ENCODE results near the gene WDR1.

The WDR1 gene

DNA sequence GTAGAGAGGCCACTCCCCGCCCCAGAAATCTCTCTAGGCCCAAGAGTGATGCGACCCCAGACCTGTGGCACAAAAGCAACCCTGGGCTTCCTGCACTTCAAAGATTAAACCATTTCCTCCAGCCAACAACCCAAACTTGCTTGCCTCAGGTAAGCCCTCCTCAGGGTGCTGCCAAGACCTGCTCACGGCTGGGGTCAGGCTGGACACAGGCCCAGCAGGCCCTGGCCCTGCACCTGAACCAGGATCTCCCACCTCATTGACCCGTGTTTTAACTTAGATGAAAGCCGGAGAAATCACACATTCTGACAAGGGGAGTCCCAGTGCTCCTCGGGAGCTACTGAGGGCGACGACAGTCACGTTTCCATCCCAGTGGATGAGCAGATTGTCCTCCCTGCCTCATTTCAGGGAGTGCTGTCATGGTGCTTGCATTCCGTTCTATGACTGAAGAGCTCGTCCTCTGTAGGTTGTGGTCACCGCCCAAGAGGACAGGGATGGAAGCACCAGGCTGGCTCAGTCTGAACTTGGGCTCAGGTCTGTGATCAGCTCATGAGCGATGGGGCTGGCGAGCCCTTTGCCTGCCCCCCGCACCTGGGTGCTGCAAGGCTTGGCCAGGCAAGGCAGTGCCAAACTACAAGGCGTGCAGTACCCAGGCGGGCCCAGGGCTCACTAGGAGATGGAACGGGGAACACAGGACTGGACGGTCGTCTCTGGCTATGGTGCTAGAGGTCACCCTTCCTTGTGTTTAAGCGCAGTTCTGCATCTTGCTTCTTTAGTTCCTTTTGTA is 25.9 kb downstream of the WDR1 start:
- H2AFZ ChIP-seq (ENCODE audit: low read depth, low read length, severe bottlenecking): no peak overlapping the region
- no peaks in the 10 kb centered on the region for H3F3A ChIP-seq (ENCODE audit: insufficient read depth)
- no peak overlapping the region for H3K4me3 ChIP-seq (ENCODE audit: insufficient read depth, low read length, poor library complexity, severe bottlenecking)
- no peak overlapping the region for H3K27ac ChIP-seq (ENCODE audit: low read depth, low read length)
- no peak overlapping the region for H3K9ac ChIP-seq (ENCODE audit: low read length)
- TF ChIP-seq EZH2phosphoT487 (conservative IDR thresholded peaks at IDR 0.05; ENCODE audit: low read length): no peak
- TF ChIP-seq, protein P1, sequence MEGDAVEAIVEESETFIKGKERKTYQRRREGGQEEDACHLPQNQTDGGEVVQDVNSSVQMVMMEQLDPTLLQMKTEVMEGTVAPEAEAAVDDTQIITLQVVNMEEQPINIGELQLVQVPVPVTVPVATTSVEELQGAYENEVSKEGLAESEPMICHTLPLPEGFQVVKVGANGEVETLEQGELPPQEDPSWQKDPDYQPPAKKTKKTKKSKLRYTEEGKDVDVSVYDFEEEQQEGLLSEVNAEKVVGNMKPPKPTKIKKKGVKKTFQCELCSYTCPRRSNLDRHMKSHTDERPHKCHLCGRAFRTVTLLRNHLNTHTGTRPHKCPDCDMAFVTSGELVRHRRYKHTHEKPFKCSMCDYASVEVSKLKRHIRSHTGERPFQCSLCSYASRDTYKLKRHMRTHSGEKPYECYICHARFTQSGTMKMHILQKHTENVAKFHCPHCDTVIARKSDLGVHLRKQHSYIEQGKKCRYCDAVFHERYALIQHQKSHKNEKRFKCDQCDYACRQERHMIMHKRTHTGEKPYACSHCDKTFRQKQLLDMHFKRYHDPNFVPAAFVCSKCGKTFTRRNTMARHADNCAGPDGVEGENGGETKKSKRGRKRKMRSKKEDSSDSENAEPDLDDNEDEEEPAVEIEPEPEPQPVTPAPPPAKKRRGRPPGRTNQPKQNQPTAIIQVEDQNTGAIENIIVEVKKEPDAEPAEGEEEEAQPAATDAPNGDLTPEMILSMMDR (IDR thresholded peaks at IDR 0.05; ENCODE audit: insufficient read depth, low read length, poor library complexity, severe bottlenecking): no peak
- peaks cover 3% of the 10 kb centered on the region; the same call in 1 of the 2 replicates for H3K36me3 ChIP-seq (ENCODE audit: low read length)
- H3K4me2 ChIP-seq (ENCODE audit: low read depth, low read length, poor library complexity, severe bottlenecking): no peak overlapping the region
- peaks cover 22% of the 10 kb centered on the region for H3K79me2 ChIP-seq (ENCODE audit: insufficient read depth, low read length)
- no peaks in the 10 kb centered on the region for H3K9me2 ChIP-seq (replicated peaks; ENCODE audit: insufficient read depth, low read length)
- H4K20me1 ChIP-seq (ENCODE audit: low read depth, low read length): peaks cover 14% of the 10 kb centered on the region; the same call in 1 of the 2 replicates
- no peaks in the 10 kb centered on the region for H3K27me3 ChIP-seq (ENCODE audit: low read length)
- no peaks in the 10 kb centered on the region for H3K9me3 ChIP-seq (ENCODE audit: insufficient read depth, low read length)

DNA sequence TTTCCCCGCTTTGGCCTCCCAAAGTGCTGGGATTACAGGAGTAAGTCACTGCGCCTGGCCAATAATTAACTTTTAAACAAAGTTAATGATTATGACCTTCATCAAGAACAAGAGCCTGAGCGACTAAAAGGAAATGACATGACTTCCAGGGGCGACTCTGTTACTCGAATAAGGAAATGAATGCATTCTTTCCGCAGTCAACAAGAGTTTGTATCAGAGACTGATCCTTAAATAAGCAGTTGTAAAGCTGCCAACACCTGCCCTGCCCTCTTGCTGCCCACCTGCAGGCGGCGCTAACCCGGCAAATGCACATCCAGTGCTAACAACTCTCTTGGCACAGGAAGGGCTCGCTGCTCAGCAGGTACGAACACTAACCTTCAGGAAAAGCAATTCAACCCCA is 27.3 kb downstream of the WDR1 start:
- H3K36me3 ChIP-seq (ENCODE audit: low read length): peaks cover 3% of the 10 kb centered on the region; the same call in 1 of the 2 replicates
- H3K9me3 ChIP-seq (ENCODE audit: insufficient read depth, low read length): no peaks in the 10 kb centered on the region
- H3K79me2 ChIP-seq (ENCODE audit: insufficient read depth, low read length): peaks cover 16% of the 10 kb centered on the region
- H3K4me2 ChIP-seq (ENCODE audit: low read depth, low read length, poor library complexity, severe bottlenecking): no peak overlapping the region
- H3K27me3 ChIP-seq (ENCODE audit: low read length): no peaks in the 10 kb centered on the region
- no peak for TF ChIP-seq EZH2phosphoT487 (conservative IDR thresholded peaks at IDR 0.05; ENCODE audit: low read length)
- TF ChIP-seq, protein P1 (IDR thresholded peaks at IDR 0.05; ENCODE audit: insufficient read depth, low read length, poor library complexity, severe bottlenecking): no peak
- H3K9ac ChIP-seq (ENCODE audit: low read length): no peak overlapping the region
- H3K4me3 ChIP-seq (ENCODE audit: insufficient read depth, low read length, poor library complexity, severe bottlenecking): no peak overlapping the region
- H3F3A ChIP-seq (ENCODE audit: insufficient read depth): no peaks in the 10 kb centered on the region
- H3K27ac ChIP-seq (ENCODE audit: low read depth, low read length): no peak overlapping the region
- no peaks in the 10 kb centered on the region for H3K9me2 ChIP-seq (replicated peaks; ENCODE audit: insufficient read depth, low read length)
- peaks cover 14% of the 10 kb centered on the region; the same call in 1 of the 2 replicates for H4K20me1 ChIP-seq (ENCODE audit: low read depth, low read length)
- no peak overlapping the region for H2AFZ ChIP-seq (ENCODE audit: low read depth, low read length, severe bottlenecking)

DNA sequence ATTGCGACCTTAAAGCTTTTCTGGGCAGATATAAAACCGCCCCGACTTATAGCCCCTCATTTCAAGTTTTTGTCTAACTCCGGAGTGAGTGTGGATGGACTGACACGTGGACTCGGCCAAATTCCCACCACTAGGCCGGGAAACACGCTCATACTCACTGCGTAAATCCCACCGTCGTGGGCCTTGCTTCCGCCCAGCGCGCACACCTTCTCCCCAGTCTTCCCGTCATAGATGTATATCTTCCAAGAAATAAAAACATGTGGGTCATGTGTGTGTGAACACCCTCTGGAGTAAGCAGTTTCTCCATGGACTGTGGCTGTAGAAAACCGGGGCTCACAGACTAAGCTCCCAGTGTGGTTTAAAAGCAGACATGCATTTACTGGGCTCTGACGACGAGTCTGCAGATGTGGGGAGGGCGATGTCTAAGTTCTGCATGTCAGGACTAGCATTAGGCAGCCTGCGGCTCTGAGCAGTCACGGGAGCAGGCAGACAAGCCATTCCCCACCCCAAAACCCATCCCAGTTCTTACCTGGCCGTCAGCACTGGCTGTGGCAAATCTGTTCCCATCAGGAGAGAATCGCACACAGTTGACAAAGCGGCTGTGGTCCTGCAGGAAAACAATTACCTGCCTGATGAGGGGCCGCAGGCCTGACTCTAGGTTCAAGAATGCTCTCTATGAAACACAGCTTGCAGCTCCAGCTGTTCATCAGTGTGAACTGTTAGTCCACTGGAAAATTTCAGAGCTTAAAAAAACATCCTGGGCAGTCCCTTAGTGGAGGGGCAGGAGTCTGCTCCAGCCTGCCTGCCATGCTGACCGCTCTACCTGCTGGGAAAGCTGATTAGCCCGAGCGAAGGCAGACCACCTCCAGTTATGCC is 28.2 kb downstream of the WDR1 start:
- Histone ChIP-seq H3K9me2 (replicated peaks; ENCODE audit: insufficient read depth, low read length) (no peaks in the 10 kb centered on the region), H3K27ac (ENCODE audit: low read depth, low read length) (no peak overlapping the region), H3K4me2 (ENCODE audit: low read depth, low read length, poor library complexity, severe bottlenecking) (no peak overlapping the region), H3F3A (ENCODE audit: insufficient read depth) (no peaks in the 10 kb centered on the region), H3K36me3 (ENCODE audit: low read length) (peaks cover 3% of the 10 kb centered on the region; the same call in 1 of the 2 replicates), H3K9ac (ENCODE audit: low read length) (no peak overlapping the region), H3K27me3 (ENCODE audit: low read length) (no peaks in the 10 kb centered on the region), H3K79me2 (ENCODE audit: insufficient read depth, low read length) (peaks cover 10% of the 10 kb centered on the region), H2AFZ (ENCODE audit: low read depth, low read length, severe bottlenecking) (no peak overlapping the region), H4K20me1 (ENCODE audit: low read depth, low read length) (peaks cover 14% of the 10 kb centered on the region; the same call in 1 of the 2 replicates), H3K9me3 (ENCODE audit: insufficient read depth, low read length) (no peaks in the 10 kb centered on the region), H3K4me3 (ENCODE audit: insufficient read depth, low read length, poor library complexity, severe bottlenecking) (no peak overlapping the region)
- TF ChIP-seq, protein P1 (IDR thresholded peaks at IDR 0.05; ENCODE audit: insufficient read depth, low read length, poor library complexity, severe bottlenecking): no peak
- TF ChIP-seq EZH2phosphoT487 (conservative IDR thresholded peaks at IDR 0.05; ENCODE audit: low read length): no peak

Data from SU-DHL-6 (cell line).